ENCODE data around the gene LSMEM2.
"Not testable (repeated sequence)": the region's sequence is repeated elsewhere in the genome, so short reads cannot be mapped to it uniquely, and the experiment has no call there.

LSMEM2 gene

GRCh38 chr3:50268703-50269451 is 10.0 kb upstream of the LSMEM2 start, which contains the start of gene SEMA3B:
TSS of gene SEMA3B (plus strand) at chr3:50269147. CDS start at chr3:50269241, 94 bp downstream.
- DNase-seq (ENCODE audit: low read depth) = no peak
- H3K4me3 ChIP-seq (ENCODE audit: low read depth, low read length) = no peak within 1 kb of the TSS
- TF ChIP-seq CTCF (IDR thresholded peaks at IDR 0.05; ENCODE audit: insufficient read depth, low read depth, low read length, missing control alignments) = no peak

- no peak for TF ChIP-seq CTCF (IDR thresholded peaks at IDR 0.05; ENCODE audit: insufficient read depth, low read depth, low read length, missing control alignments)
- no peak overlapping the region for H3K4me3 ChIP-seq (ENCODE audit: low read depth, low read length)
These were observed 9.4 kb upstream of the LSMEM2 start for GRCh38 chr3:50269460-50269859.

GRCh38 chr3:50269977-50270413 is 8.9 kb upstream of the LSMEM2 start:
- H3K4me3 ChIP-seq (ENCODE audit: low read depth, low read length) = no peak overlapping the region
- DNase-seq (ENCODE audit: low read depth) = no peak
- TF ChIP-seq CTCF (IDR thresholded peaks at IDR 0.05; ENCODE audit: insufficient read depth, low read depth, low read length, missing control alignments) = no peak

More at GRCh38 chr3:50269460-50269859, 9.4 kb upstream of the LSMEM2 start:
- DNase-seq (ENCODE audit: low read depth) = no peak

- H3K4me3 ChIP-seq (ENCODE audit: low read depth, low read length) = no peak overlapping the region
- DNase-seq (ENCODE audit: low read depth) = no peak
- no peak for TF ChIP-seq CTCF (IDR thresholded peaks at IDR 0.05; ENCODE audit: insufficient read depth, low read depth, low read length, missing control alignments)
These were observed 8.3 kb upstream of the LSMEM2 start for GRCh38 chr3:50270422-50271224.

GRCh38 chr3:50271314-50271936 is 7.5 kb upstream of the LSMEM2 start:
- H3K4me3 ChIP-seq (ENCODE audit: low read depth, low read length) = no peak overlapping the region
- no peak for TF ChIP-seq CTCF (IDR thresholded peaks at IDR 0.05; ENCODE audit: insufficient read depth, low read depth, low read length, missing control alignments)

GRCh38 chr3:50272538-50272910 is 6.4 kb upstream of the LSMEM2 start:
- DNase-seq (ENCODE audit: low read depth); H3K4me3 ChIP-seq (ENCODE audit: low read depth, low read length): not testable (repeated sequence)

More at GRCh38 chr3:50271314-50271936, 7.5 kb upstream of the LSMEM2 start:
- no peak for DNase-seq (ENCODE audit: low read depth)

Data from GM12865 (cell line).